Measurements from ENCODE around the gene ACAD10. TPM values are rescaled to one million over a fixed set of nuclear protein-coding genes. Genes with fewer than 3 reads are reported as not detected.
"Not testable (repeated sequence)": the region's sequence is repeated elsewhere in the genome, so short reads cannot be mapped to it uniquely, and the experiment has no call there.

ACAD10 gene
- total RNA-seq, 1 donor from 2014 or later = 1.9 TPM

DNA sequence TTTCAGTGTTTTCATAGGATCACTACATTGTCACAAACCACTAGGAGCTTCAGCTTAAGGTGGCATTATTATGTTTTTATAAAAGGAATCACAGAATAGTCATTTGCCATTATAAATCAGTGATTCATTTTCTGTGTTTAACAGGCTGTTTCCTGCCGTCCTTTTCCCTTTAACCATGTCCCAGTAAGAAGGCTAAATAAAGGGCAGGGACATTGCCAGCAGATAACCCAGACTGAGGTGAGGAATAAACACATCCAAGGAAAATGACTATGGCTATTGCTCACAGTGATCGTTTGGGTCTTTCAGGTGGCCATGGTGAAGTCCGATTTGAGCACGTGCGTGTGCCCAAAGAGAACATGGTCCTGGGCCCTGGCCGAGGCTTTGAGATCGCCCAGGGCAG lies 63.0 kb downstream of the ACAD10 start:
- DNase-seq (ENCODE audit: low spot score) = no peak

GRCh38 chr12:111749391-111749790 lies 63.5 kb downstream of the ACAD10 start:
- DNase-seq (ENCODE audit: low spot score) = no peak

GRCh38 chr12:111753144-111753881 lies 67.5 kb downstream of the ACAD10 start:
- DNase-seq (ENCODE audit: low spot score) = peak; percentile 52

- DNase-seq (ENCODE audit: low spot score) = no peak
Observed at GRCh38 chr12:111754671-111755070, 68.8 kb downstream of the ACAD10 start.

- no peak for DNase-seq (ENCODE audit: low spot score)
Observed at GRCh38 chr12:111756196-111756595, 70.3 kb downstream of the ACAD10 start.

GRCh38 chr12:111756681-111757080 lies 70.8 kb downstream of the ACAD10 start:
- DNase-seq (ENCODE audit: low spot score) = no peak

- DNase-seq (ENCODE audit: low spot score) = peak; percentile 30
Observed at GRCh38 chr12:111757361-111758119, 71.7 kb downstream of the ACAD10 start.

DNA sequence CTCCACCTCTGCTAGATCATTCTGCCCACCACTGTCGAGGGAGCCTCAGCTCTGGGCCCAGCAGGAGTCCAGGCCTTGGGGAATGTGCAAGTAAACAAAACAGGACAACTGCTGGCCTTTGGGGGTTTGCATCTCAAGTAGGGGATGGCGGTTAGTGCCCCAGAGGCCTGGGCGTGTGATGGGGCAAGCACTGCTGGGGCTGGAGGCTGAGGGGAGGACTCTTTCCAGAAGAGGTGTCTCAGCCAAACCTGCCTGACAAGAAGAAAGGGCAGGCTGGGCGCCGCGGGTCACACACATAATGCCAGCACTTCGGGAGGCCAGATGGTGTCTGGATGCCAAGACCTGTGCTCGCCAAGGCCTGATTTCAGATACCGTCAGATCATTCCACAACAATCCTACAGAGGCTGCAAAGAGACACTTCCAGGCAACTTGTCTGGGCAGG lies 72.3 kb downstream of the ACAD10 start:
- DNase-seq (ENCODE audit: low spot score) = no peak

DNA sequence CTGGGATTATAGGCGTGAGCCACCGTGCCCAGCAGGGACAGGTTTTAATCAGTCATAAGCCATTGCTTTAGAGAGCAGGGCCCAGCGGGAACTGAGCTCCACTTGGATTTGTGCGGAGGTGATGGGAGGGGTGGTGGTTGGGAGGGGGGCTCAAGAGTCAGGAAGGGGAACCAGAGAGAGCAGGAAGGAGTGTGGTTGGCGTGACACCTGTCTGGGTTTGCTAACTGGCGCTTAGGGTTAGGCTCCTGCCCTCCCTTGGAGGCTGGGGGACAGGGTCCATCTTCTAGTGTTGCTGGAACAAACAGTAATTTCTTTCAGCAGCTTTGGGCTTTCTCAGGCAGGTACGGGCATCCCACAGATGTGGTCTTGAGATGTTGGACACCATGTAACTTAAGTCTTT lies 73.4 kb downstream of the ACAD10 start:
- DNase-seq (ENCODE audit: low spot score) = no peak

- DNase-seq (ENCODE audit: low spot score) = no peak
Observed at GRCh38 chr12:111759991-111760390, 74.1 kb downstream of the ACAD10 start.

- DNase-seq (ENCODE audit: low spot score) = no peak
Observed at GRCh38 chr12:111761099-111761498, 75.2 kb downstream of the ACAD10 start.

- no peak for DNase-seq (ENCODE audit: low spot score)
Observed at GRCh38 chr12:111761706-111762105, 75.9 kb downstream of the ACAD10 start.

DNA sequence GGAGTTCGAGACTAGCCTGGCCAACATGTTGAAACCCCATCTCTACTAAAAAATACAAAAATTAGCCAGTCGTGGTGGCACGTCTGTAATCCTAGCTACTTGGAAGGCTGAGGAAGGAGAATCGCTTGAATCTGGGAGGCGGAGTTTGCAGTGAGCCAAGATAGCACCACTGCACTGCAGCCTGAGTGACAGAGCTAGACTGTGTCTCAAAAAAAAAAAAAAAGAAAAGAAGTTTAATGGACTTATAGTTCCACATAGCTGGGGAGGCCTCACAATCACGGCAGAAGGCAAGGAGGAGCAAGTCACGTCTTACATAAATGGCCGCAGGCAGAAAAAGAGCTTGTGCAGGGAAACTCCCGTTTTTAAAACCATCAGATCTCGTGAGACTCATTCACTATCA lies 77.7 kb downstream of the ACAD10 start:
- DNase-seq (ENCODE audit: low spot score) = not testable (repeated sequence)

DNA sequence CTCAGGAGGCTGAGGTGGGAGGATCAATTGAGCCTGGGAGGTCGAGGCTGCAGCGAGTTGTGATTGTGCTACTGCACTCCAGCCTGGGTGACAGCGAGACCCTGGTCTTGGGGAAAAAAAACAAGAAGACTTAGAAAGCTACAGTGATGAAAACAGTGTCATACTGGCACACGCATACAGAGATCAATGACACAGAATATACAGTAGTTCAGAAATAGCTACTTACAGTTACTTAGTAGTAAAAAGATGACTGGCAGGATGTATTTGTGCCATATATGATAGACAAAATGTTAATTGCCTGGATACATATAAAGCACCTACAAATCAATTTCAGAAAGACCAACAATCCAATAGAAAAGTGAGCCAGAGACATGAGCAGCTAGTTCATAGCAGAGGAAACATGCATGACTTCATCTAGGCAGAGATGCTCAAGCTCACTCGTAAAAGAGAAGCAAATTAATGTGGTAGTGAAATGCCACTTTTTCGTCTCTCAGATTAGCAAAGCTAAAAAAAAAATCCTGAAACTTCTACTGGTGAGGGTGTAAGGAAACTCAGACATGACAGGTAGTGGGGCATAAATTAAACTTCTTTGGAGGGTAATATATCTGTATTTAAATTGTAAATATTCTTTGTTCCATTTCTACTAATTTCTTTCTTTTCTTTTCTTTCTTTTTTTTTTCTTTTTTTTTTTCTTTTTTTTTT lies 78.4 kb downstream of the ACAD10 start:
- DNase-seq (ENCODE audit: low spot score) = no peak

DNA sequence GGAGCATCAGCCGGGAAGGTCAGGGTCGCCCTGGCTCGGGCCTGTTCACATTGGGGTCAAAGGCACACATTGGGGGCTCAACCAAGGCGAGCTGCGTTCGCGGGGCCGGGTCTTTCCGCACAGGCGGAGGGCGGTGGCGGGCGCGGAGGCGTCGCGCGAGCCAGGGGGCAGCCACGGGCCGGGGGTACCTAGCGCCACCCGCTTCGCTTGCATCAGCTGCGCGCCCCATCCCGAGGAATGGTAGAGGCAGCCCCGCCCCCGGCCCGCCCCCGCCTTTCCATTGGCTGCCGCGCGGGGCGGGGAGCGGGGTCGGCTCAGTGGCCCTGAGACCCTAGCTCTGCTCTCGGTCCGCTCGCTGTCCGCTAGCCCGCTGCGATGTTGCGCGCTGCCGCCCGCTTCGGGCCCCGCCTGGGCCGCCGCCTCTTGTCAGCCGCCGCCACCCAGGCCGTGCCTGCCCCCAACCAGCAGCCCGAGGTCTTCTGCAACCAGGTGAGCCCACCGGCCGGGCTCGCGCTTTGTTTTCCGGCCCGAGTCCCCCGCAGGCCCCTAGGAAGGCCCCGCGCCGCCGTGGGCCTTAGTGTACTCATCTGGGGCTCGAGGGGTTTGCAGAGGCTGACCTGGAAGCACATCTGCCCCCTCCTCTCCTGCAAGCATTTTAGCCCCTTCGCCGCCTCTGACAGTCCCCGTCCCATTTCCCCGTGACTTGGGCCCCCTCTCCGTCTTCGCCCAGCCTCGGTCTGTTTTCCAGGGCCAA lies 80.9 kb downstream of the ACAD10 start, which contains the start of gene ALDH2:
TSS of gene ALDH2 (plus strand) at position 326 of the 754 bp plus-strand sequence. CDS start at position 376, 50 bp downstream.
- peak; percentile 77 for DNase-seq (ENCODE audit: low spot score)

GRCh38 chr12:111767362-111768158 lies 81.7 kb downstream of the ACAD10 start:
- DNase-seq (ENCODE audit: low spot score) = peak; percentile 44

GRCh38 chr12:111768159-111768895 lies 82.5 kb downstream of the ACAD10 start:
- DNase-seq (ENCODE audit: low spot score) = no peak

GRCh38 chr12:111769599-111769998 lies 83.7 kb downstream of the ACAD10 start:
- DNase-seq (ENCODE audit: low spot score) = no peak

DNA sequence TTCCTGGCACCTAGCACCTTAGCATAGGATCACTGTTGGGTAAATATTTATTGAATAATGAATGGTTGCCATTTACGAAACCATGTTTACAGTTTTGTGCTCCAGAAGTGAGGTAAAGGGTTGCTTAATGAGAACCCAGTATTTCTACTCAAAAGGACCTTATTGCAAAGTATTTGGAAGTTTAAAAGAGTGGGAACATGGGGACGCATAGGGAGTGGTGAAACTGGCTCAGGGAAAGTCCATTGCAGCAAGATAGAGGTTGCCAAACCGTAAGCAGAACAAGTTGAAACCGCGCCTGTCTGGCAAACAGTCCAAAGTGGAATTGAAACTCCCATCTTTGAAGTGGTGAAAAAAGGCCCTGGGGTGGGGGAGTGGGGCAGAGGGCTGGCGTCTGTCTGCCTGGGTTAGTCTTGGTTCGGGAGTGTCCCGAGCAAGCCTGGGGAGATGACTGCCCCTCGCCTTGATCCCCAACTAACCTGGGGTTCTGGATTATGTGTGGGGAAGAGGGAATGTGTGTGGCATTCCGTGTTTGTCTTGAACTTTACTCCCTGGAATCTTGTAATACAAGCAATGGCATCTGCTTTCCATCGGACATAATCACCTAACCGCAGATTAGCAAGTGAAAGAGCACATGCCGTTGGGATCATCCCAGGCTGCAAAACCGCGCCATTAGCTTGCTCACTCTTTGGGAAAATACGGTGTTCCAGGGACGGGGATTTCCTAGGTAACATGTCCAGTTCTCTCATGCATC lies 88.1 kb downstream of the ACAD10 start:
- DNase-seq (ENCODE audit: low spot score) = peak; percentile 91
